ENCODE results near the gene WNT16. TPM values are rescaled to one million over a fixed set of nuclear protein-coding genes. Genes with fewer than 3 reads are reported as not detected.

WNT16 gene
- total and polyA plus RNA-seq, 2 experiments from 2014 or later = 0.45 to 0.73 TPM

DNA sequence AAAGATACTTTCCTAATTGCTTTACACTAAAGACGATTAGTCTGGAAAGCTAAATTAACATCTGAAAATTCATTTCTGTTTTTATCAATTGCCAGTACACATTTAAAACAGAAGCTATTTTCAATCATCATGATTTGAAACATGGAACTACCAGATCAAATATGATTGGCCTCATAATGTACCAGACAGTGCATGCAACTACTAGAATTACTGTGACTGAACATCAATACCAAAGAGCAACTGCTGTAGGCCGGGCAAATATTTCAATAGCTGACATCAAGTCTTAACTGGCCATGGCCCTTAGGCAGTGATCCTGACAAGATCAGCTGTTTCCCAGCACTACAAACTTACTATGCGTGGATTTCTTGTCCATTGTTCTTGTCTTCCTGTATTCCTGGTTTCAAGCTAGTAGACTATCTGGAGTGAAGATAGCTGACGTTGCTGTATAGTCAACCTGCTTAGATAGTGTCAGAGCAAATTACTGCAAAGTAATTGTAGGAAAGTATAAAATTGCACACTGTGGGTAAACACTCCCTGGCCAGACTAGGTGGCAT is 21.7 kb upstream of the WNT16 start (continued):
- TF ChIP-seq ZNF462 (CRISPR knock-in tag; IDR thresholded peaks at IDR 0.05) (no peak), STAT1 (IDR thresholded peaks at IDR 0.05; ENCODE audit: unreplicated experiment) (no peak), EZH2 (IDR thresholded peaks at IDR 0.05; ENCODE audit: low read depth, unreplicated experiment) (no peak), POLR2AphosphoS5 (IDR thresholded peaks at IDR 0.05; ENCODE audit: low read depth) (no peak), EZH2phosphoT487 (IDR thresholded peaks at IDR 0.05; ENCODE audit: unreplicated experiment) (no peak), JUNB (IDR thresholded peaks at IDR 0.05; ENCODE audit: unreplicated experiment) (no peak)

GRCh38 chr7:121313220-121313792 is 15.5 kb upstream of the WNT16 start:
- Mint-ChIP-seq H3K4me3 (no peak overlapping the region), H3K27me3 (ENCODE audit: insufficient read depth, low read depth, poor library complexity) (peaks cover 4% of the 10 kb centered on the region), H3K9me3 (no peaks in the 10 kb centered on the region; the same call in 2 of the 3 replicates), H3K4me1 (no peaks in the 10 kb centered on the region; the same call in 1 of the 3 replicates), H3K27ac (0 out of 2 replicates have a peak overlapping the region, but pooled peaks have one; percentile 8), H3K36me3 (ENCODE audit: low read depth) (no peaks in the 10 kb centered on the region)
- Histone ChIP-seq H3F3A (replicated peaks; ENCODE audit: low read depth) (no peaks in the 10 kb centered on the region), H2AFZ (peak overlapping the region; percentile 47), H3K79me2 (replicated peaks; ENCODE audit: insufficient read depth) (no peaks in the 10 kb centered on the region), H3K9me2 (ENCODE audit: insufficient read depth) (0 out of 2 replicates have a peak, but pooled peaks cover 8% of the 10 kb centered on the region), H3K4me2 (no peak overlapping the region), H3K4me1 (ENCODE audit: insufficient read depth) (no peaks in the 10 kb centered on the region), H3K36me3 (ENCODE audit: insufficient read depth) (no peaks in the 10 kb centered on the region), H3K4me3 (no peak overlapping the region), H3K27me3 (ENCODE audit: insufficient read depth) (no peaks in the 10 kb centered on the region), H4K20me1 (replicated peaks; ENCODE audit: insufficient read depth) (no peaks in the 10 kb centered on the region), H3K27ac (ENCODE audit: low read depth) (no peak overlapping the region)
- no peak for DNase-seq (ENCODE audit: low spot score)
- ATAC-seq = no peak
- no peak for TF ChIP-seq REST (IDR thresholded peaks at IDR 0.05; ENCODE audit: unreplicated experiment)
- TF ChIP-seq CREB1 (CRISPR knock-in tag; IDR thresholded peaks at IDR 0.05; ENCODE audit: low read depth) = no peak
- TF ChIP-seq POLR2AphosphoS5 (IDR thresholded peaks at IDR 0.05; ENCODE audit: low read depth) = no peak
- TF ChIP-seq ZNF114 (CRISPR knock-in tag; IDR thresholded peaks at IDR 0.05) = no peak
- TF ChIP-seq STAT1 (IDR thresholded peaks at IDR 0.05; ENCODE audit: unreplicated experiment) = no peak
- TF ChIP-seq NANOG (IDR thresholded peaks at IDR 0.05; ENCODE audit: borderline replicate concordance) = no peak
- TF ChIP-seq JUNB (IDR thresholded peaks at IDR 0.05; ENCODE audit: unreplicated experiment) = no peak
- no peak for TF ChIP-seq ETS1 (IDR thresholded peaks at IDR 0.05)
- TF ChIP-seq, protein P1, sequence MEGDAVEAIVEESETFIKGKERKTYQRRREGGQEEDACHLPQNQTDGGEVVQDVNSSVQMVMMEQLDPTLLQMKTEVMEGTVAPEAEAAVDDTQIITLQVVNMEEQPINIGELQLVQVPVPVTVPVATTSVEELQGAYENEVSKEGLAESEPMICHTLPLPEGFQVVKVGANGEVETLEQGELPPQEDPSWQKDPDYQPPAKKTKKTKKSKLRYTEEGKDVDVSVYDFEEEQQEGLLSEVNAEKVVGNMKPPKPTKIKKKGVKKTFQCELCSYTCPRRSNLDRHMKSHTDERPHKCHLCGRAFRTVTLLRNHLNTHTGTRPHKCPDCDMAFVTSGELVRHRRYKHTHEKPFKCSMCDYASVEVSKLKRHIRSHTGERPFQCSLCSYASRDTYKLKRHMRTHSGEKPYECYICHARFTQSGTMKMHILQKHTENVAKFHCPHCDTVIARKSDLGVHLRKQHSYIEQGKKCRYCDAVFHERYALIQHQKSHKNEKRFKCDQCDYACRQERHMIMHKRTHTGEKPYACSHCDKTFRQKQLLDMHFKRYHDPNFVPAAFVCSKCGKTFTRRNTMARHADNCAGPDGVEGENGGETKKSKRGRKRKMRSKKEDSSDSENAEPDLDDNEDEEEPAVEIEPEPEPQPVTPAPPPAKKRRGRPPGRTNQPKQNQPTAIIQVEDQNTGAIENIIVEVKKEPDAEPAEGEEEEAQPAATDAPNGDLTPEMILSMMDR (conservative IDR thresholded peaks at IDR 0.05; ENCODE audit: low read depth in 2 of 2) = no peak
